Lung (tissue), 12 donors: ENCODE measurements around the gene TUBA4B. TPM values are rescaled to one million over a fixed set of nuclear protein-coding genes. Genes with fewer than 3 reads are reported as not detected.

ENCODE experiments used
- ATAC-seq: fragments of 200-7000 bp; cut with Tn5 transposase; one replicate; pipeline ENCODE4 v1.9.1; 2020; ENCODE audit warnings: moderate number of reproducible peaks; ENCODE audit not compliant: insufficient read depth, low FRiP score
- DNase-seq, 3 donors: peaks; one replicate each; pipeline ENCODE4 v3.0.0-alpha.2; 2013 to 2017
- H3K27ac ChIP-seq, 2 donors: one replicate each; pipeline ENCODE4 v1.5.1; 2013; ENCODE audit warnings: mild to moderate bottlenecking in 2 of 2, moderate library complexity in 2 of 2, control low read depth in 1 of 2, inconsistent platforms in 1 of 2, low read depth in 1 of 2, low read length in 1 of 2
- H3K27me3 ChIP-seq, 3 donors: one replicate each; pipeline ENCODE4 v1.5.1; 2013; ENCODE audit warnings: low read length in 2 of 3; ENCODE audit not compliant: control insufficient read depth in 3 of 3, insufficient read depth in 3 of 3
- H3K36me3 ChIP-seq, 4 donors: one replicate each; pipeline ENCODE4 v1.5.1; 2013; ENCODE audit warnings: low read length in 4 of 4, mild to moderate bottlenecking in 1 of 4, moderate library complexity in 1 of 4; ENCODE audit not compliant: control insufficient read depth in 4 of 4, insufficient read depth in 4 of 4
- H3K4me1 ChIP-seq, 5 donors: one replicate each; pipeline ENCODE4 v1.5.1; 2013; ENCODE audit warnings: low read length in 5 of 5, mild to moderate bottlenecking in 2 of 5, moderate library complexity in 1 of 5; ENCODE audit not compliant: control insufficient read depth in 5 of 5, insufficient read depth in 5 of 5
- H3K4me3 ChIP-seq: one replicate; pipeline ENCODE4 v1.5.1; 2013; ENCODE audit warnings: mild to moderate bottlenecking, control low read depth, moderate library complexity
- H3K9ac ChIP-seq, 2 donors: one replicate each; pipeline ENCODE4 v1.5.1; 2013; ENCODE audit warnings: low read length in 2 of 2, control low read depth in 1 of 2; ENCODE audit not compliant: insufficient read depth in 1 of 2
- H3K9me3 ChIP-seq, 4 donors: one replicate each; pipeline ENCODE4 v1.5.1; 2013; ENCODE audit warnings: low read length in 3 of 4, mild to moderate bottlenecking in 1 of 4, moderate library complexity in 1 of 4; ENCODE audit not compliant: control insufficient read depth in 4 of 4, insufficient read depth in 3 of 4
- CTCF ChIP-seq: IDR thresholded peaks from 2 replicates; pipeline ENCODE4 v1.5.1; 2012; ENCODE audit warnings: mild to moderate bottlenecking; ENCODE audit errors: control extremely low read depth, extremely low read depth
- WGBS, 2 donors: extraction: QIAGEN DNeasy Blood & Tissue Kit; methylation state at CpG; one replicate each; pipeline ENCODE4 v1.1.7; 2013; 5-methylcytosine and 5-hydroxymethylcytosine counted together
- polyA plus RNA-seq, 2 donors: library from polyadenylated mRNA; stranded (reverse); fragments of 200-250 nt; gene quantifications; one replicate each; pipeline ENCODE4 v1.2.1, GENCODE V29; 2013
- total RNA-seq, 2 donors: library from RNA; depleted of rRNA in 1 of 2; stranded (reverse); fragments of >200 nt in 1 of 2; gene quantifications; one replicate each; pipeline ENCODE4 v1.2.1, GENCODE V29; 2014 to 2021
- donor health status: control.
- donor health status: control.
- donor health status: Bipolar disorder and iron deficiency.
- donor health status: healthy.
- donor health status: DM: yes; HTN: yes; CAD: no.

TUBA4B gene
- total and polyA plus RNA-seq, 4 donors: 5.7 to 20.3 (median 10.5) TPM

- Histone ChIP-seq H3K36me3 (peaks cover 8 to 50% (median 47%) of the 10 kb centered on the region in 4 donors), H3K27ac (peak overlapping the region; percentile 83 to 87)
- ATAC-seq: peak; percentile 27
Observed at GRCh38 chr2:219218217-219218731, 34.8 kb upstream of the TUBA4B start.

GRCh38 chr2:219218732-219219701 lies 34.0 kb upstream of the TUBA4B start, which contains the start of gene ABCB6:
TSS of gene ABCB6 (minus strand) at chr2:219218958. CDS start at chr2:219218673, 285 bp downstream.
- DNase-seq (peak; percentile 97 to 98 (median 98)), ATAC-seq (peak; percentile 90)
- no peak for TF ChIP-seq CTCF
- Histone ChIP-seq H3K27me3 (no peaks in the 10 kb centered on the region), H3K27ac (peak within 1 kb of the TSS; percentile 83 to 87), H3K36me3 (peaks cover 10 to 51% (median 47%) of the 10 kb centered on the region in 4 donors), H3K9ac (peak within 1 kb of the TSS; percentile 57 to 74), H3K4me3 (peak within 1 kb of the TSS; percentile 44), H3K4me1 (peaks cover 0 to 26% (median 11%) of the 10 kb centered on the region in 5 donors), H3K9me3 (no peaks in the 10 kb centered on the region)
- whole genome bisulfite sequencing, 2 donors: 11 to 15% methylated on average over 67 to 71 of the region's 71 CpGs

More at GRCh38 chr2:219218217-219218731, 34.8 kb upstream of the TUBA4B start:
- peak overlapping the region; percentile 17 to 40 for H3K9ac ChIP-seq
- peaks cover 0 to 26% (median 11%) of the 10 kb centered on the region in 5 donors for H3K4me1 ChIP-seq
- DNase-seq: peak; percentile 69 to 83 (median 80)
- no peaks in the 10 kb centered on the region for H3K9me3 ChIP-seq
- peak overlapping the region; percentile 44 for H3K4me3 ChIP-seq
- WGBS, 2 donors: 0 to 1% methylated on average over 37 of the region's 37 CpGs
- no peak for TF ChIP-seq CTCF
- H3K27me3 ChIP-seq: no peaks in the 10 kb centered on the region

GRCh38 chr2:219219784-219220532 lies 33.1 kb upstream of the TUBA4B start:
- H3K27ac ChIP-seq: peak overlapping the region in 1 of 2 donors; percentile 4
- no peaks in the 10 kb centered on the region for H3K27me3 ChIP-seq
- H3K4me1 ChIP-seq: peaks cover 0 to 26% (median 11%) of the 10 kb centered on the region in 5 donors
- peaks cover 13 to 53% (median 44%) of the 10 kb centered on the region in 4 donors for H3K36me3 ChIP-seq
- 91 to 94% methylated on average over 18 of the region's 18 CpGs for WGBS, 2 donors
- no peak for TF ChIP-seq CTCF
- H3K9ac ChIP-seq: peak overlapping the region in 1 of 2 donors; percentile 74
- no peak for ATAC-seq
- H3K4me3 ChIP-seq: no peak overlapping the region
- H3K9me3 ChIP-seq: no peaks in the 10 kb centered on the region
- DNase-seq: no peak
